VCaP (cell line): Measurements from ENCODE around the gene ENDOG.
A peak's percentile ranks its signal among the peaks of the same experiment; 100 is the strongest.
"Not testable (repeated sequence)": the region's sequence is repeated elsewhere in the genome, so short reads cannot be mapped to it uniquely, and the experiment has no call there.

Experiments
- H3K27ac ChIP-seq: fragments of 450-650 bp; 2 replicates; pipeline ENCODE4 v1.5.1; 2017
- TF ChIP-seq, protein P1 (sequence below): fragments of 450-650 bp; conservative IDR thresholded peaks from 2 replicates; pipeline ENCODE4 v1.5.1; 2017; ENCODE audit warnings: mild to moderate bottlenecking, moderate library complexity

Gene ENDOG

DNA sequence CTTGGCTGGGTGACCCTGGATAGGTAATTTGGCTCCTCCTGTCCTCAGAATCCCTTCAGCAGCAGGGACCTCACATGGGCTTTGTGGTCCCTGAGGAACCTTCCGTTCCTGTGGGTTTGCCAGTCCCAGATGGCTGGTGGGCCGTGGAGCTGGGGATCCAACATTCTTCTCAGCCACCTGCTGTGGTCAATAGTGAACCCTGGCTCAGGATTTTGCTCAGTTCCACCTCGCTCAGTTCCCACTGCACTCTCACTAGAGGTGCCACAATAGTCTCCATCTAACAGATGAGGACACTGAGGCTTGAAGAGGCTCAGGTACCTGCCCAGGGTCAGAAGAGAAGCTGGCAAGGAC lies 28.4 kb downstream of the ENDOG start:
- H3K27ac ChIP-seq, result no peak overlapping the region
- TF ChIP-seq, protein P1, sequence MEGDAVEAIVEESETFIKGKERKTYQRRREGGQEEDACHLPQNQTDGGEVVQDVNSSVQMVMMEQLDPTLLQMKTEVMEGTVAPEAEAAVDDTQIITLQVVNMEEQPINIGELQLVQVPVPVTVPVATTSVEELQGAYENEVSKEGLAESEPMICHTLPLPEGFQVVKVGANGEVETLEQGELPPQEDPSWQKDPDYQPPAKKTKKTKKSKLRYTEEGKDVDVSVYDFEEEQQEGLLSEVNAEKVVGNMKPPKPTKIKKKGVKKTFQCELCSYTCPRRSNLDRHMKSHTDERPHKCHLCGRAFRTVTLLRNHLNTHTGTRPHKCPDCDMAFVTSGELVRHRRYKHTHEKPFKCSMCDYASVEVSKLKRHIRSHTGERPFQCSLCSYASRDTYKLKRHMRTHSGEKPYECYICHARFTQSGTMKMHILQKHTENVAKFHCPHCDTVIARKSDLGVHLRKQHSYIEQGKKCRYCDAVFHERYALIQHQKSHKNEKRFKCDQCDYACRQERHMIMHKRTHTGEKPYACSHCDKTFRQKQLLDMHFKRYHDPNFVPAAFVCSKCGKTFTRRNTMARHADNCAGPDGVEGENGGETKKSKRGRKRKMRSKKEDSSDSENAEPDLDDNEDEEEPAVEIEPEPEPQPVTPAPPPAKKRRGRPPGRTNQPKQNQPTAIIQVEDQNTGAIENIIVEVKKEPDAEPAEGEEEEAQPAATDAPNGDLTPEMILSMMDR, result no peak

DNA sequence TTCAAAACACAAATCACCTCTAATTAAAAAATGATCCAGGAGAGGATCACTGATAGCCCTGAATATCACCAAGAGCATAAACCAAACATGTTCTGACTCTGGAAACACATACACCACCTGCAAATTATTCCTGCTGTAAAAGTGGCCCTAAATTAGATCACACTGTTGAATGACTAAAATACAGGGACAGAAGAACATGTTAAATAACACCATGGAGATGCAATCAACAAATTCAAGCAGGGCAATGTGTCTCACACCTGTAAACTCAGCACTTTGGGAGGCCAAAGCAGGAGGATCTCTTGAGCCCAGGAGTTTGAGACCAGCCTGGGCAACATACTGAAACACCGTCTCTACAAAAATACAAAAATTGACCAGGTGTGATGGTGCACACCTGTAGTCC lies 29.5 kb downstream of the ENDOG start:
- H3K27ac ChIP-seq, result no peak overlapping the region
- TF ChIP-seq, protein P1, result no peak

DNA sequence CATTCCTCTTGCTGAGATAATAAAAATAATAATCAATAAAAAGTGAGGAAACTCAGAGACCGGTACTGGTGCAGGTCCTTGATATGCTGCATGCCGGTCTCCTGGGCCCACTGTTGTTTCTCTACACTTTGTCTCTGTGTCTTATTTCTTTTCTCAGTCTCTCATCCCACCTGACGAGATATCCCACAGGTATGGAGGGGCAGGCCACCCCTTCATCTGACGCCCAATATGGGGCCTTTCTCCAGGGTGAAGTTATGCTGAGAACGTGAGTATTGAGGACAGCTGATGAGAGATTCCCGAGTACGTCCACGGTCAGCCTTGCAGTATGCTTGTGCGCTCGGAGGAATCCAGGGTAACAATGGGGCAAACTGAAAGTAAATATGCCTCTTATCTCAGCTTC lies 32.7 kb downstream of the ENDOG start:
- H3K27ac ChIP-seq, result not testable (repeated sequence)

DNA sequence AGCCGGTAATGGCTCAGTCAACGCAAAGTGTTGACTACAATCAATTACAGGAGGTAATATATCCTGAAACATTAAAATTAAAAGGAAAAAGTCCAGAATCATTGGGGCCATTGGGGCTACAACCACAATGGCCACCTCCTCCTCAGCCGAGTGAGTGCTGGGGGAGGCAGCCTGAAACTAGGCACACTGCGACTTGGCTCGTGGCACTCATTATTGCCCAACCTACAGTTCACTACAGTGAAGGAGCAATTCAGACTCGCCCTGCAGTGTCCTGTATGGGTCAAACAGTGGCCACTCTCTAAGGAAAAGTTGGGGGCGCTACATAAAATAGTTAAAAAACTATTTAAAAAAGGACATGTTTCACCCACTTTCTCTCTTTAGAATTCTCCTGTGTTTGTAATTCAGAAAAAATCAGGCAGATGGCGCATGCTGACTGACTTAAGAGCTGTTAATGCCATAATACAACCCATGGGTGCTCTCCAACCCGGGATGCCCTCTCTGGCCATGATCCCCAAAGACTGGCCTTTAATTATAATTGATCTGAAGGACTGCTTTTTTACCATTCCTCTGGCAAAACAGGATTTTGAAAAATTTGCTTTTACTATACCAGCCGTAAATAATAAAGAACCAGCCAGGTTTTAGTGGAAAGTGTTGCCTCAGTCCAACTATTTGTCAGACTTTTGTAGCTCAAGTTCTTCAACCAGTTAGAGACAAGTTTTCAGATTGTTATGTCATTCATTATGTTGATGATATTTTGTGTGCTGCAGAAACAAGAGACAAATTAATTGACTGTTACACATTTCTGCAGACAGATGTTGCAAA lies 33.7 kb downstream of the ENDOG start:
- H3K27ac ChIP-seq, result peak overlapping the region; percentile 91
- TF ChIP-seq, protein P1, result peak; percentile 86

DNA sequence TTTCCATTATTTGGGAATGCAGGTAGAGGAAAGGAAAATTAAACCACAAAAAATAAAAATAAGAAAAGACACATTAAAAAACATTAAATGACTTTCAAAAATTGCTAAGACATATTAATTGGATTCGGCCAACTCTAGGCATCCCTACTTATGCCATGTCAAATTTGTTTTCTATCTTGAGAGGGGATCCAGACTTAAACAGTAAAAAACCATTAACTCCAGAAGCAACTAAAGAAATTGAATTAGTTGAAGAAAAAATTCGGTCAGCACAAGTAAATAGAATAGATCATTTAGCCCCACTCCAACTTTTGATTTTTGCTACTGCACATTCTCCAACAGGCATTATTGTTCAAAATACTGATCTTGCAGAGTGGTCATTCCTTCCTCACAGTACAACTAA lies 34.3 kb downstream of the ENDOG start:
- H3K27ac ChIP-seq, result peak overlapping the region; percentile 91

DNA sequence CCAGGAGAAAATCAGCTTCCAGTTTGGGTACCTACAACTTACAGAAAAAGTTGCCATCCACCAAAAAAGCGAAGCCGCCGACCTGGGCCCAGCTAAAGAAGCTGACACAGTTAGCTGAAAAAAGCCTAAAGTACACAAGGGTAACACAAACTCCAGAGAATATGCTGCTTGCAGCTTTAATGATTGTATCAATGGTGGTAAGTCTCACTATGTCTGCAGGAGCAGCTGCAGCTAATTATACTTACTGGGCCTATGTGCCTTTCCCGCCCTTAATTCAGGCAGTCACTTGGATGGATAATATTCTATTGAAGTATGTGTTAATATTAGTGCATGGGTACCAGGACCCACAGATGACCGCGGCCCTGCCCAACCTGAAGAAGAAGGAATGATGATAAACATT lies 36.2 kb downstream of the ENDOG start:
- H3K27ac ChIP-seq, result peak overlapping the region; percentile 91

DNA sequence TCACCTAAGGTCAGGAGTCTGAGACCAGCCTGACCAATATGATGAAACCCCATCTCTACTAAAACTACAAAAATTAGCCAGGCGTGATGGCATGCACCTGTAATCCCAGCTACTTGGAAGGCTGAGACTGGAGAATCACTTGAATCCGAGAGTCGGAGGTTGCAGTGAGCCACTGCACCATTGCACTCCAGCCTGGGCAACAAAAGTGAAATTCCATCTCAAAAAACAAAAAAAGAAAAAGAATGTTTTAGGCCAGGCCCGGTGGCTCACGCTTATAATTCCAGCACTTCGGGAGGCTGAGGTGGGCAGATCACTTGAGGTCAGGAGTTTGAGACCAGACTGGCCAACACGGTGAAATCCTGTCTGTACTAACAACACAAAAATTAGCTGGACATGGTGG lies 40.2 kb downstream of the ENDOG start:
- H3K27ac ChIP-seq, result not testable (repeated sequence)

DNA sequence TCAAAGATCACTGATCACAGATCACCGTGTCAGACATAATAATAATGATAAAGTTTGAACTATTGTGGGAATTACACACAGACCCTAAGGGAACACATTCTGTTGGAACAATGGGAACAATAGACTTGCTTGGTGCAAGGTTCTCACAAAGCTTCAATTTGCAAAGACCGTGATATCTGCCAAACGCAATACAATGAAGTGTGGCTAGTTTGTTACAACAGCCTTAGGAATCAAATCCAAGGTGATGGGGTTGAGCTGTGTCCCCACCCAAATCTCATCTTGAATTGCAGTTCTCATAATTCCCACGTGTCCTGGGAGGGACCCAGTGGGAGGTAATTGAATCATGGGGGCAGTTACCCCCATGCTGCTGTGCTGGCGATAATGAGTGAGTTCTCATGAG lies 42.6 kb downstream of the ENDOG start:
- H3K27ac ChIP-seq, result no peak overlapping the region; the same call in 1 of the 2 replicates
- TF ChIP-seq, protein P1, result no peak

DNA sequence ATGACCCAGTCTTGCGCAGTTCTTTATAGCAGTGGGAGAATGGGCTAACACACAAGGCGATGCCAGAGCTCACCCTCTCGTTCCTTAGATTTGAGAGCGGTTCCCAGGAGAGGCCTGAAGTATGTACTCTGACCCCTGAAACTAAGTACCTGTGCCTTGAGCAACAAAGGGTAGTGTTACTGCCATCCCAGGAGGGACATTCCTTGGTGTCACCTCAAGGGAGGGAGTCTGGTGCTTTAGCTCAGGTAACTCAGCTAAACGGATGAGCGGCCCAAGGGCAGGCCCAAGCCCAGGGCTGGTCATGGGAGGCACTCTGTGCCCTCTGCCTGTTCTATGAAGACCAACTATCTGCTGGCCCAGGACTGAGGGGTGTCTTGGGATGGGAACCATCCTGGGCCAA lies 43.2 kb downstream of the ENDOG start:
- peak overlapping the region; percentile 56 for H3K27ac ChIP-seq
- TF ChIP-seq, protein P1, result no peak

DNA sequence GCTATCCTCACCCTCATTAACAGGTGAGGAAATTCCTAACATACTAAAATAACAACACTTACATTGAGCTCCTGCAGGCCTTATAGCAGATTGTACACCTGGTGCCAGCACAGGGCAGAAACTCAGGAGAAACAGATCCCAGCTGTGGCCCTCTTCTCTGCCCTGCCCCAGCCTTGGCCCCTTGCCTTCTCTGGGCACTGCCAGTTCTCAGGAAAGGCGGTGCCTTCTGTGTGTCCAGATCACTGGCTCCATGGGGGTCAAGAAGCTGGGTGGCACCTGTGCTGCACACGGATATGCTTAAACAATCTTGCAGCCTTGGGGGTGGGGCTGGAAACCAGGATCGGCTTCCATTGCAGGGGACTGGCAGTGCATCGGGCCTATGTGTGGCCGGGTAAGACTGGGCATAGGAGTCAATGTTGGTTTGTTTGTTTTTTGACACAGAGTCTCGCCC lies 44.1 kb downstream of the ENDOG start:
- H3K27ac ChIP-seq, result peak overlapping the region; percentile 56
- TF ChIP-seq, protein P1, result no peak
